Subcutaneous abdominal adipose tissue (tissue), 5 donors: ENCODE results near the gene XIAP.
"Not testable (repeated sequence)": the region's sequence is repeated elsewhere in the genome, so short reads cannot be mapped to it uniquely, and the experiment has no call there.

Experiments
- H3K27ac ChIP-seq: one replicate; pipeline ENCODE4 v1.7.0; 2013; ENCODE audit warnings: low read depth, mild to moderate bottlenecking, inconsistent platforms, low read length, moderate library complexity
- H3K27me3 ChIP-seq, 5 donors: one replicate each; pipeline ENCODE4 v1.7.0; 2013; ENCODE audit warnings: low read length in 5 of 5, inconsistent platforms in 1 of 5; ENCODE audit not compliant: control insufficient read depth in 5 of 5, insufficient read depth in 4 of 5
- H3K36me3 ChIP-seq, 5 donors: one replicate each; pipeline ENCODE4 v1.7.0; 2013; ENCODE audit warnings: low read length in 5 of 5; ENCODE audit not compliant: control insufficient read depth in 5 of 5, insufficient read depth in 5 of 5
- H3K4me1 ChIP-seq, 5 donors: one replicate each; pipeline ENCODE4 v1.7.0; 2013; ENCODE audit warnings: low read length in 5 of 5, mild to moderate bottlenecking in 3 of 5, moderate library complexity in 1 of 5; ENCODE audit not compliant: control insufficient read depth in 5 of 5, insufficient read depth in 5 of 5
- H3K4me3 ChIP-seq, 5 donors: one replicate each; pipeline ENCODE4 v1.7.0; 2013; ENCODE audit warnings: low read length in 5 of 5, low read depth in 1 of 5
- H3K9ac ChIP-seq, 5 donors: one replicate each; pipeline ENCODE4 v1.7.0; 2013; ENCODE audit warnings: low read length in 5 of 5, mild to moderate bottlenecking in 4 of 5, moderate library complexity in 3 of 5
- H3K9me3 ChIP-seq, 5 donors: one replicate each; pipeline ENCODE4 v1.7.0; 2013; ENCODE audit warnings: low read length in 5 of 5; ENCODE audit not compliant: control insufficient read depth in 5 of 5
- donor health status: healthy.
- donor health status: healthy.
- donor health status: healthy.
- donor health status: healthy.
- donor health status: healthy.

Gene XIAP

GRCh38 chrX:123903261-123903660, 43.4 kb downstream of the XIAP start:
- not testable (repeated sequence) for H3K4me3 ChIP-seq, H3K9ac ChIP-seq, H3K27ac ChIP-seq, H3K4me1 ChIP-seq, H3K9me3 ChIP-seq, H3K27me3 ChIP-seq
- H3K36me3 ChIP-seq: peaks cover 0 to 30% (median 11%) of the 10 kb centered on the region in 5 donors

- peaks cover 0 to 30% (median 9%) of the 10 kb centered on the region in 5 donors for H3K36me3 ChIP-seq
- peaks cover 0 to 4% (median 2%) of the 10 kb centered on the region in 5 donors for H3K4me1 ChIP-seq
- peaks cover 0 to 4% (median 0%) of the 10 kb centered on the region in 5 donors for H3K27me3 ChIP-seq
- H3K27ac ChIP-seq: no peak overlapping the region
- no peaks in the 10 kb centered on the region for H3K9me3 ChIP-seq
- no peak overlapping the region for H3K9ac ChIP-seq
- H3K4me3 ChIP-seq: no peak overlapping the region
Measured at GRCh38 chrX:123905332-123905731, 45.5 kb downstream of the XIAP start.

- Histone ChIP-seq H3K36me3 (peaks cover 0 to 20% (median 4%) of the 10 kb centered on the region in 5 donors), H3K9me3 (no peaks in the 10 kb centered on the region), H3K4me1 (peaks cover 0 to 4% (median 2%) of the 10 kb centered on the region in 5 donors), H3K4me3 (no peak overlapping the region), H3K27me3 (peaks cover 0 to 4% (median 0%) of the 10 kb centered on the region in 5 donors), H3K27ac (no peak overlapping the region), H3K9ac (no peak overlapping the region)
Measured at GRCh38 chrX:123906557-123907316, 46.9 kb downstream of the XIAP start.

DNA sequence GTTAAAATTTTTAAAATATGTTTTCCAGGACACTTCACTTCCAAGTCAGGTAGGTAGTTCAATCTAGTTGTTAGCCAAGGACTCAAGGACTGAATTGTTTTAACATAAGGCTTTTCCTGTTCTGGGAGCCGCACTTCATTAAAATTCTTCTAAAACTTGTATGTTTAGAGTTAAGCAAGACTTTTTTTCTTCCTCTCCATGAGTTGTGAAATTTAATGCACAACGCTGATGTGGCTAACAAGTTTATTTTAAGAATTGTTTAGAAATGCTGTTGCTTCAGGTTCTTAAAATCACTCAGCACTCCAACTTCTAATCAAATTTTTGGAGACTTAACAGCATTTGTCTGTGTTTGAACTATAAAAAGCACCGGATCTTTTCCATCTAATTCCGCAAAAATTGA, 49.7 kb downstream of the XIAP start:
- H3K4me3 ChIP-seq: no peak overlapping the region
- no peaks in the 10 kb centered on the region for H3K9me3 ChIP-seq
- no peak overlapping the region for H3K9ac ChIP-seq
- H3K4me1 ChIP-seq: peaks cover 0 to 4% (median 2%) of the 10 kb centered on the region in 5 donors
- H3K27me3 ChIP-seq: peaks cover 0 to 4% (median 0%) of the 10 kb centered on the region in 5 donors
- H3K36me3 ChIP-seq: peaks cover 0 to 9% (median 2%) of the 10 kb centered on the region in 5 donors
- peak overlapping the region; percentile 41 for H3K27ac ChIP-seq

- Histone ChIP-seq H3K9ac (no peak overlapping the region), H3K27ac (peak overlapping the region; percentile 17), H3K27me3 (no peaks in the 10 kb centered on the region), H3K36me3 (no peaks in the 10 kb centered on the region), H3K4me3 (no peak overlapping the region), H3K9me3 (no peaks in the 10 kb centered on the region), H3K4me1 (no peaks in the 10 kb centered on the region)
Measured at GRCh38 chrX:123917069-123917468, 57.2 kb downstream of the XIAP start.

- H3K4me3 ChIP-seq: no peak overlapping the region
- H3K4me1 ChIP-seq: no peaks in the 10 kb centered on the region
- H3K9me3 ChIP-seq: no peaks in the 10 kb centered on the region
- no peaks in the 10 kb centered on the region for H3K36me3 ChIP-seq
- H3K27ac ChIP-seq: peak overlapping the region; percentile 17
- no peaks in the 10 kb centered on the region for H3K27me3 ChIP-seq
- H3K9ac ChIP-seq: no peak overlapping the region
Measured at GRCh38 chrX:123918106-123918721, 58.4 kb downstream of the XIAP start.

GRCh38 chrX:123920105-123920785, 60.4 kb downstream of the XIAP start:
- no peak overlapping the region for H3K27ac ChIP-seq
- H3K36me3 ChIP-seq: no peaks in the 10 kb centered on the region
- no peaks in the 10 kb centered on the region for H3K27me3 ChIP-seq
- H3K4me1 ChIP-seq: no peaks in the 10 kb centered on the region
- H3K4me3 ChIP-seq: no peak overlapping the region
- no peaks in the 10 kb centered on the region for H3K9me3 ChIP-seq
- H3K9ac ChIP-seq: no peak overlapping the region

GRCh38 chrX:123923211-123923610, 63.4 kb downstream of the XIAP start:
- no peak overlapping the region for H3K9ac ChIP-seq

GRCh38 chrX:123924186-123924585, 64.3 kb downstream of the XIAP start:
- Histone ChIP-seq H3K4me1 (no peaks in the 10 kb centered on the region), H3K27ac (no peak overlapping the region), H3K9ac (no peak overlapping the region), H3K36me3 (no peaks in the 10 kb centered on the region), H3K4me3 (no peak overlapping the region), H3K9me3 (no peaks in the 10 kb centered on the region), H3K27me3 (no peaks in the 10 kb centered on the region)

More at GRCh38 chrX:123923211-123923610, 63.4 kb downstream of the XIAP start:
- Histone ChIP-seq H3K4me1 (no peaks in the 10 kb centered on the region), H3K4me3 (no peak overlapping the region), H3K9me3 (no peaks in the 10 kb centered on the region), H3K27ac (no peak overlapping the region), H3K36me3 (no peaks in the 10 kb centered on the region), H3K27me3 (no peaks in the 10 kb centered on the region)

- Histone ChIP-seq H3K4me1 (no peaks in the 10 kb centered on the region), H3K4me3 (no peak overlapping the region), H3K9ac (no peak overlapping the region), H3K27ac (no peak overlapping the region), H3K27me3 (no peaks in the 10 kb centered on the region), H3K36me3 (no peaks in the 10 kb centered on the region), H3K9me3 (no peaks in the 10 kb centered on the region)
Measured at GRCh38 chrX:123927845-123928244, 68.0 kb downstream of the XIAP start.
